ENCODE measurements around the gene KLK12.

KLK12 gene

DNA sequence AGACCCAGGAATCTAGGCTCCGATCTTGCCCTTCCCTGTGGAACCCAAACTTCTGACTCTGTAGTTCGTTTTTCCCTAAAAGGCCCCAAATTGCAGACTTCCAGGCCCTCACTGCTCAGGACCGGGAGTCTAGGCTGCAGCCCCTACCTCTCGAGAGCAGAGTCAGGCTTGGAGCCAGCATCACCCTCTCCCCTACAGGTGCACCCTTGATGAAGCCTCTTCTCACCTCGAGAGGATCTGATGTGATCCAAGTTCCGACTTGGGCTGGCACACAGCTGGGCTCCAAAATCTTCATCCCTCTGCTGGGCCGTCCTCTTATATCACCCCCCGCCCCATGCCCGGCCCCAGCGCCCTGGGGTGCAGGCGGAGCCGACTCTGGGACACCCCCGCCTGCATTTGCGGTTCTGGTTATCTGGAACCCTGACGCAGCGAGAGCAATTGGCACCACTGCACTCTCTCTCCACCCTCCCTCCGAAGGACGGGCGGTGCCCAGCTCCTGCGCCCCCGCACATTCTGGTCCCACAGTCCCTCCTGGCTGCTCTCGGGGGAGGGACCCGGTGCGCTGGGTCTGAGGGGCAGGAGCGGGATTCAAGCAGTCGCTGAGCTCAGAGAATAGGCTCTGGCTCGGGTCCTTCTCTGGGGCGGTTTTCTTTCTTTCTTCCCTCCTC lies 51.0 kb downstream of the KLK12 start, which contains the start of gene KLK7:
TSS of gene KLK7 (minus strand) at position 293 of the 668 bp plus-strand sequence. CDS start 1,518 bp downstream, outside the sequence.
- DNase-seq (ENCODE audit: low spot score) = no peak

GRCh38 chr19:50982186-50982585 lies 52.6 kb downstream of the KLK12 start:
- no peak for DNase-seq (ENCODE audit: low spot score)

DNA sequence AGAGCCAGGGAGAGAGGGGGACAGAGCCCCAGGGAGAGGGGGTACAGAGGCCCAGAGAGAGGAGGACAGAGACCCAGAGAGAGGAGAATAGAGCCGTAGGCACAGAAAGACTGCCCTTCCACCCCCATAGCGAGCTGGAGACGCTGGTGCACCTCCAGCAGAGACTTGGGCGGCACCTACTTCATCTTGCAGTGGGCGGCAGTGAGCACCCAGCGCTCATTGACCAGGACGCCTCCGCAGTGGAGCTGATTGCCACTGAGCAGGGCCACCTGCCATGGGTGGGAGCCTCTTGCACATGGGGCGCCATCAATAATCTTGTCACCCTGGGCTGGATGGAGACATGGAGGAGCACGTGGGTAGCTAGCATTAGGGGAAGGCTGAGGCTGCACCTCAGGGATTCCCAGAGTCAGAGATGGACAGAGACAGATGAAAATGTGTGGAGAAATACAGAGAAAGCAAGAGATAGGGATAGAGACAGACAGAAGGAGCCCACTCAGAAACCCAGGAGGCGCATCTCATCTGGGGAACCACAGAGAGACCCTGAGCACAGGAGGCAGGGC lies 53.1 kb downstream of the KLK12 start:
- DNase-seq (ENCODE audit: low spot score) = no peak

DNA sequence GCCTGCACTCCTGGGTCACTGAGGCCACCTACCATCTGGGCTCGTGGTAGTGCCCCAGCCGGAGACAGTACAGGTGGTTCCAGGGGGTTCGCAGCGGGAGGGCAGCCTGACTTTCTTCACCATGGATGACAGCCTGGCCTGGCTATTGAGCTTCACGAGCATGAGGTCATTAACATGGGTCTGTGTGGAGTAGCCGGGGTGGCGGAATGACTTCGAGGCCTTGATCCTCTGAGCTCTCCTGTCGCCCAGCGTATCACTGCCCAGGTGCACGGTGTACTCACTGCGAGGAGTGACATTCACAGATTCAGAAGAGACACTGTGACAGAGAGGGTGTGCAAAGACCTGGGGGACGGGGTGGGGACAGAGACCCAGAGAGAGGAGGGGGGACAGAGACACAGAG lies 54.6 kb downstream of the KLK12 start:
- DNase-seq (ENCODE audit: low spot score) = no peak

- no peak for DNase-seq (ENCODE audit: low spot score)
Measured at GRCh38 chr19:50979758-50980157, 55.0 kb downstream of the KLK12 start.
